Measurements from ENCODE around the gene DPAGT1.
"Not testable (repeated sequence)": the region's sequence is repeated elsewhere in the genome, so short reads cannot be mapped to it uniquely, and the experiment has no call there.

The DPAGT1 gene

DNA sequence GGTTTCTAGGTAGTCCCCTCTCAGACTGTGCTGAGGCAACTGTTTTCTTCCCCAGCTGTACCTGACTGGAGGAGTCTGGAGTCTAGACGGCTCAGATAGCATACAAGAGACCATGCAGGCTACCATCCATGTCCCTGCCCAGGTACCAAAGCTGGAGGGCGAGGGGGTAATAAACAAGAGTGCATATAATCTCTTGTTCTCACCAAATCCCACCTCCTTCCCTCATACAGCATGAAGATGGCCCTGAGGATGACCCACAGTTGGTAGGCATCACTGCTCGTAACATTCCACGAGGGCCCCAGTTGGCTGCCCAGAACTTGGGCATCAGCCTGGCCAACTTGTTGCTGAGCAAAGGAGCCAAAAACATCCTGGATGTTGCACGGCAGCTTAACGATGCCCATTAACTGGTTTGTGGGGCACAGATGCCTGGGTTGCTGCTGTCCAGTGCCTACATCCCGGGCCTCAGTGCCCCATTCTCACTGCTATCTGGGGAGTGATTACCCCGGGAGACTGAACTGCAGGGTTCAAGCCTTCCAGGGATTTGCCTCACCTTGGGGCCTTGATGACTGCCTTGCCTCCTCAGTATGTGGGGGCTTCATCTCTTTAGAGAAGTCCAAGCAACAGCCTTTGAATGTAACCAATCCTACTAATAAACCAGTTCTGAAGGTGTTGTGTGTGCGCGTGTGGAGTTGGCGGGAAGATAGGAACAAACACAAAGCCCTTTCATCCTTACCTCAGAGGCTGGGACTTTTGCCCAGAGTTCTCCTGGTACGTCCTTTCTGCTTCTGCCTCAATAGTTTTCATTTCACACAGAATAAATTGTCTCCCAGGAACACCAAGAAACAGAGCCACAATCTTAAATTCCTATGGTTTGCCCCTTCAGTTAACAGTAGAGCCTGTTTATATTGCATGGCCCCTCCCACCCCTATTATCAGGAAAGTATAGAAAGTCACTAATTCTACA is 8.5 kb downstream of the DPAGT1 start:
- peak; percentile 27 for DNase-seq

GRCh38 chr11:119091966-119092879 is 9.4 kb downstream of the DPAGT1 start:
- no peak for DNase-seq

DNA sequence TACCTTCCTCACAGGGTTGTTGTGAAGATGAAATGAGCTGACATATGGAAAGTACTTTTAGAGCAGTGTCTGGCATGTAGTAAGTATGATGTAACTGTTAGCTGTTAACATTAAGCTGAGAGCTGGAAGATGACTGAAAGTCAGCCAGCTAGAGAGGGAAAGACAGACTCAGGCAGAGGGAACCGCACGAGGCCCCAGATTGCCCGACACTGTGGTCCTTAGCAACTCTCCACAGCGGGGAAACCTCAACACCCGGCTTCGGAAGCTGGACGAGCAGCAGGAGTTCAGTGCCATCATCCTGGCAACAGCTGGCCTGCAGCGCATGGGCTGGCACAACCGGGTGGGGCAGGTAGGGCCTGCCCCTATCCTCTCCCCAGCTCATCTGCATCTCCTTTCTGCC is 10.5 kb downstream of the DPAGT1 start:
- DNase-seq = peak; percentile 15

GRCh38 chr11:119089319-119089718 is 12.3 kb downstream of the DPAGT1 start:
- DNase-seq = no peak

DNA sequence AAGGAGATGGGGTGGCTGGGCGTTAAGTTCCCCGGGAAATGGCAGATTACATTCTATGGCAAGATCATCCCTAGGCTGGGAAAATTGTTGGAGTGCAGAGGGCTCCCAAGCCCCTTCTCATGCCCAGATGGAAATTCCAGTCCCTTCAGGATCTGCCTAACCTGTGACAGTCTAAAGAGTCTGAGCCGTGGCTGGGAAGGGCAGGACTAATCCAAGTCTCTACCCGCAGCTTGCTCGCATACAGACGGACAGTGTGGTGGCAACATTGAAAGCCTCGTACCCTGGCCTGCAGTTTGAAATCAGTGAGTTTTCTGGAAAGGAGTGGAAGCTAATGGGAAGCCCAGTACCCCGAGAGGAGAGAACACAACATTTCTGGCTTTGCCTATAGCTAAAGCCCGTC is 13.2 kb downstream of the DPAGT1 start:
- no peak for DNase-seq

DNA sequence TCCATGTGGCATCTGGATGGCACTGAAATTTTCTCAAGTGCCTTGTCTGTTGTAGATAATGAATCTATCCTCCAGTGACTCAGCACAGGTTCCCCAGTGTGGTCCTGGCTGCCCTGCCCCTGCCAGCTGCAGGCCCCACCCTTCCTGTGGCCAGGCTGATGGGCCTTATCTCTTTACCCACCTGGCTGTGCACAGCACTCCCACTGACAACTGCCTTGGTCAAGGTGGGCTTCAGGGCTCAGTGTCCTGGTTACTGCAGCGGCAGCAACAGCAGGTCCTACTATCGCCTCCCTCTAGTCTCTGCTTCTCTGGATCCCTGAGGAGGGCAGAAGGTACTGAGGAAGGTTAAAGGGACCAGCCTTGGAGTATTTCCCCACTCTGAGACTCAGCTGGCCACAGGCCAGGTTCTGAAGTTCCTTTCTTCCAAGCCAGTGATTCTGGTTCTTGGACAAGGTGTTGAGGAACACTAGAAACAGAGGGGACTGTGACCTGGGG is 13.9 kb downstream of the DPAGT1 start:
- no peak for DNase-seq

DNA sequence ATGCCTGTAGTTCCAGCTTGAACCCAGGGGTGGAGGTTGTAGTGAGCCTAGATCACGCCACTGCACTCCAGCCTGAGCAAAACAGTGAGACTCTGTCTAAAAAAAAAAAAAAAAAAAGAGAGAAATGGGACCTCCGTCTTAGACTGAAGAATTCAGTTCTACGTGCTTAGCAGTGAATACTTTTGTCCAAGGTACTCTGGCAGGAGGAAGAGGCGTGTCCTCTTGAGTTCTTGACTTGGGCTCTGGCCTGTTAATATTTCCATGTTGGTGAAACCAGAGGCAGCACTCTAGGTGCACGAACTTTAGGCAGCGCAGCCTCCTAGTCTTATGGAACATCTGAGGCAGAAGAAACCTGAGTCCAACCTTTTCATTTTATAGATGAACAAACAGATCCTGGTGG is 14.5 kb downstream of the DPAGT1 start:
- DNase-seq = no peak

- DNase-seq = no peak
Measured at GRCh38 chr11:119085437-119085847, 16.2 kb downstream of the DPAGT1 start.

GRCh38 chr11:119084663-119085436 is 16.8 kb downstream of the DPAGT1 start, which contains the start of gene HMBS:
Gene HMBS, plus strand, starts transcription at chr11:119084881. Its CDS starts 153 bp downstream, at chr11:119085034.
- DNase-seq = peak; percentile 97

DNA sequence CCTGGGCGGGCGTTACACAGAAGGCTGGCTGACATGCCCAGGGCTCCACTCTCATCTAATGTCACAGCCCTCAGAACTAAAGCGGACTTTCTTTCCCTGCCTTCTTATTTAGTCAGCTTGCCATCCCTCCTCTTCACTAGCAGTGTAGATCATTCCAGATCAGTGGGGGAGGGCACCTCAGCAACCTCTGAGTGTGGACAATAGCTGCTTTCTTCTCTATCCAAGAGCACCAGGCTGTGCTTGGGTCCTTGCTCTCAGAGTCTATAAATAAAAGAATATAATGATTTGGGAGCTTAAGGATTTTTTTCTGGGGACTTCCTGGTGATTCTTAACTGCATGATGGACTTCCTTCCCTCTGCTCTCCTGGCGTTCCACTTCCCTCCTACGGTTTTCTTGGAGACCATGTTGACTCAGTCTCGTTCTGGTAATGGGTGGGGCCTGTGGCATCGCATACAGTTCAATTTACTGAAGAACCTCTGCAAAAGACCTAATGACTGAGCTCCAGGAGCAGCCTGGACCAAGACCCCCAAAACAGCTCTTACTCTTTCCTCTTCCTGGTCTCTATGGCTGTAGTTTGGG is 19.9 kb downstream of the DPAGT1 start:
- DNase-seq = no peak

- DNase-seq = no peak
Measured at GRCh38 chr11:119078675-119079420, 22.8 kb downstream of the DPAGT1 start.

GRCh38 chr11:119077839-119078238 is 23.8 kb downstream of the DPAGT1 start:
- DNase-seq = no peak

DNA sequence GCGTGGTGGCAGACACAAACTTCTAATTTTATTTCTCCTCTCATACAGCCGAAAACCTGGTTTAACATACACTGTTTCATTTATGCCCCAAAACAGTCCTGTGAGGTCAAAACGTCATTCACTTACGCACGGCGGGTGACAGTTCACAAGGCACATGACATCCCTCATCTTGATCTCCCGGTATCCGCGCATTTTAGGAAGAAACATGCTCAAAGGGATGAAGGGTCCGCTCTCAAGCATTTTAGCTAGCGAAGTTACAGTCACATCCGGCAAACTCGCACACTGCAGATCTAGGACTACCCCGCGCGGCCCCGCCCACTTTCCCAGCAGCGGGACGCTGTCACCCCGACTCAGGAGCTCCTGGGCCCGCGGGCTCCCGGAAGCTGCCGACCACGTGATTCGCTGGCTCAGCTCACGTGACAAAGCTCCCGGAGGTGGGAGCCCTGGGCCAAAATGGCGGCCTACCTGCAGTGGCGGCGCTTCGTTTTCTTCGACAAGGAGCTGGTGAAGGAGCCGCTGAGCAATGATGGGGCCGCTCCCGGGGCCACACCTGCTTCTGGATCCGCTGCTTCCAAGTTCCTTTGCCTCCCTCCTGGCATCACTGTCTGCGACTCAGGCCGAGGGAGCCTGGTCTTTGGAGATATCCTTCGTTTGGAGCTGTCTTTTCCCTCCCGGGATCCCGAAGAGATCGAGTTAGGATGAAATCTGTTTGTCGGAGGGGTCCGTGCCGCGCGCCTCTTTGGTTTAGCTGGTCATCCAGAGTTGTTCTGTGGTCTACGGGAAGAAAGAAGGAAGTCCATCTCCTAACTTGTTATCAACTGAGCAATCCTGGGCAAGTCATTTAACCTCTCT is 34.1 kb downstream of the DPAGT1 start, which contains the start of gene VPS11:
Gene VPS11 (plus strand): TSS at position 448 of the 852 bp plus-strand sequence. CDS start 6 bp downstream, at position 454.
- DNase-seq = peak; percentile 97

DNA sequence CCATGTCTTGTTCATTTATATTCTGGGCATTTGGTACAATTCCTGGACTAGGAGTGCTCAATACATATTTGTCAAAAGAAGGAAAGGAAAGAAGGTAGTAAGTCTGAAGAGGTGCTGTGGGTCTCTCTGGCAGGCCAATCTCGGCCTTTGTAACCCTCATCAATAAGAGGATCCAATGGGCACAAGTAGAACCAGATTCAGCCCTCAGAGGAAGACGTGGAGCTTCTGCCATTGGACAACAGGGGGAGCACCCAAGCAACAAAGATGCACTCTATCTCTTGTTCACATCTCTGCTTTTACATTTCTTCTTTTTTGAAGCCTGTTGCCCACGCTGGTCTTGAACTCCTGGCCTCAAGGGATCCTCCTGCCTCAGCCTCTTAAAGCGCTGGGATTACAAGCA is 36.3 kb downstream of the DPAGT1 start:
- peak; percentile 28 for DNase-seq

GRCh38 chr11:119062779-119063178 is 38.9 kb downstream of the DPAGT1 start:
- no peak for DNase-seq

DNA sequence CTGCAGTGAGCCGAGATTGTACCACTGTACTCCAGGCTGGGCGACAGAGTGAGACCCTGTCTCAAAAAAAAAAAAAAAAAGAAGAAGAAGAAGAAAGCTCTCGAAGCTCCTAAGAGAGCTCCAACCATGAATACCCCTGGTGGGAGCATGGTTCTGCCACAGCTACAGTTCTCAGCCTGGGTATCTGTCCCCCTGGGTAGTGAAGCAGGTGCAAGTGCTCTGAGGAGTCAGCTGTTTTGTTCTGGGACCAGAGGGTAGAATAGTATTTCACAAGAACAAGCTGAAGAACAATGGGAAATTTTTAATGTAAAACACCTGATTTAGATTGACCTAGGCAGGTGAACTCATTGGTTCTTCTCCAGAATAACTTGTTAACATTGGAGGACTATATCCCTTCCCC is 40.4 kb downstream of the DPAGT1 start:
- no peak for DNase-seq

GRCh38 chr11:119059128-119059527 is 42.5 kb downstream of the DPAGT1 start:
- not testable (repeated sequence) for DNase-seq

DNA sequence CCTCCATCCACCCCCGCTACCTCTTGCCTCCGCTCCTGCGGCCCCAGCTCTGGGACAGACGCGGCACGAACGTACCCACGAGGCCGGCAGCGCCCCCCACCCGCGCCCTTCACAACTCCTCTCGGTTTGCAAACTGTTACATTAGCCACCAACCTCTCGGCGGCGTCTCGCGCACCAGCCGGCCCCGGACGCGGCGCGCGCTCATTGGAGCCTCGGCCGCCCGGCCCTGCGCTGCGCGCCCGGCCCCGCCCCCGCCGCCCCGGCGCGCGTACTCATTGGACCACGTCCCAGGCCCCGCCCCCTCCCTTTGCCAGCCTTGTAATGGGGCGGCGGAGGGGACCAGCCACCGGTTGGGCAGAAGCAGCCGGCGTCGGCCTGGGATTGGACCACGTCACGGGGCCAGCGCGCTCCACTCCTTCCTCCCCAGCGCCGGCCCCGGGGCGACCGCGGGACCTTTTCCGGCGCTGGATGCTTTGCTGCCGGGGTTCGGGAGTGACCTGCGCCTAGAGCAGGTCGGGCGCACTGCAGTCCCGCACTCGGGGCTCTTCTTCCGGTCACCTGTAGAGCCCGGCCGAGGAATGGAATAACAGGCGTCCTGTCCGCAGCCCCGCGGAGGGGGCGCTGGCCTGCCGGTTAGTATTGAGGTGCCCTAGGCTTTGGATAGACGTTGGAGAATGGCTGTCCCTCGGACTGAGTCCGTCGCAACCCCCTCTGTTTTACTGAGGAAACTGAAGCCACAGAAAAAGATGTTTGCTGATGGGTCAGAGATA is 44.5 kb downstream of the DPAGT1 start, which contains the start of gene HYOU1:
Gene HYOU1 (minus strand): TSS at position 206 of the 770 bp plus-strand sequence. CDS start 1,045 bp downstream, outside the sequence.
- DNase-seq = peak; percentile 98

GRCh38 chr11:119056421-119056999 is 45.1 kb downstream of the DPAGT1 start:
- DNase-seq = peak; percentile 41
